ENCODE measurements around the gene XK. TPM values are rescaled to one million over a fixed set of nuclear protein-coding genes. Genes with fewer than 3 reads are reported as not detected.

The XK gene, protein sequence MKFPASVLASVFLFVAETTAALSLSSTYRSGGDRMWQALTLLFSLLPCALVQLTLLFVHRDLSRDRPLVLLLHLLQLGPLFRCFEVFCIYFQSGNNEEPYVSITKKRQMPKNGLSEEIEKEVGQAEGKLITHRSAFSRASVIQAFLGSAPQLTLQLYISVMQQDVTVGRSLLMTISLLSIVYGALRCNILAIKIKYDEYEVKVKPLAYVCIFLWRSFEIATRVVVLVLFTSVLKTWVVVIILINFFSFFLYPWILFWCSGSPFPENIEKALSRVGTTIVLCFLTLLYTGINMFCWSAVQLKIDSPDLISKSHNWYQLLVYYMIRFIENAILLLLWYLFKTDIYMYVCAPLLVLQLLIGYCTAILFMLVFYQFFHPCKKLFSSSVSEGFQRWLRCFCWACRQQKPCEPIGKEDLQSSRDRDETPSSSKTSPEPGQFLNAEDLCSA
- 0.08 TPM for total RNA-seq (2013)
- polyA plus RNA-seq (under 1 TPM in 1 of 3 donors, not detected in 2; 0.05 TPM), polyA minus RNA-seq (0.08 TPM in 1 of 2 replicates, not detected in the other), total RNA-seq (0 to 0.70 (median 0.08) reads per million in 11 experiments)

DNA sequence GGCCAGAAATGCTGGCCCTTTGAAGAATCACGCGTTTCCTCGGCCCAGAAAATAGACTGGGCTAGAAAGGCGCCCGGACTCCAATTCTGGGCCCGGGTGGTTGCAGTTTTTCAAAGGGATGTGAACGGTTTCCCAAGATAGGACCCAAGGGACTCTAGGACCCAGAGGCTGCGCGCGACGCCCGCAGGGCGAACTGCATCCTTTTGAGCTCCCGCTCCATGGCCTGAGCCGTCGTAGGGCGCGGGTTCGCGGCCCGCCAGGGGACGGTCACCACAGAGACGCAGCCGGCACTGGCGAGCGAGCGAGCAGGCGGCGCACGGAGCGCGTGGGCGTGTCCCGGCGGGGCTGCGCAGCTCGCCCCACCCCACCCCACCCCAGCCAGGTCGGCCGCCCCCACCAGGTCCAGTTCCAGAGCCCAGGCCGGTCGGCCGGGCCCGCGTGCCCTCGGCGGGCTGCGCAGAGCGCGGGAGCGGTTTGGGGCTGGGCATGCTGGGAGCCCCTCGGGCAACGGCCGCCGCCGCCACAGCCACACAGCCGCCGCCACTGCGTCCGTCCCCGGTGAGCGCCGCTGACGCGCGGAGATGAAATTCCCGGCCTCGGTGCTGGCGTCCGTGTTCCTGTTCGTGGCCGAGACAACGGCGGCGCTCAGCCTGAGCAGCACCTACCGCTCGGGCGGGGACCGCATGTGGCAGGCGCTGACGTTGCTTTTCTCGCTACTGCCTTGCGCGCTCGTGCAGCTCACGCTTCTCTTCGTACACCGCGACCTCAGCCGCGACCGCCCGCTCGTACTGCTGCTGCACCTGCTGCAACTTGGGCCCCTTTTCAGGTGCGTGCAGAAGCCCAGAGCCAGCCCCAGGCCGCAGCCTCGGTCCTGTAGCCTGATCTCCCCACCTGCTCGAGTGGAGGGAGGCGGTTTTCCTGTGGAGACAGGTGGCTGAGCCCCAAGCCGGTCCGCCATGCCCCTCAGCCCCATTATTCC lies at the start of gene XK:
Gene XK (plus strand): TSS at position 411 of the 979 bp plus-strand sequence. CDS start 171 bp downstream, at position 582.
- Histone ChIP-seq H3K27me3 (ENCODE audit: control insufficient read depth in 2 of 2, insufficient read depth in 2 of 2, low read length in 2 of 2) (peaks cover 4 to 10% of the 10 kb centered on the region in 2 donors), H4K20me1 (ENCODE audit: insufficient read depth, low read length) (no peaks in the 10 kb centered on the region), H3K9ac (ENCODE audit: insufficient read depth, low read length, poor library complexity, severe bottlenecking) (peak within 1 kb of the TSS; percentile 30), H3K4me1 (ENCODE audit: control insufficient read depth in 1 of 2, insufficient read depth in 2 of 2, low read length in 2 of 2) (peaks cover 6 to 8% of the 10 kb centered on the region in 2 donors), H3K79me2 (ENCODE audit: insufficient read depth, low read length) (no peaks in the 10 kb centered on the region), H3K27ac (ENCODE audit: low read depth in 1 of 2, low read length in 2 of 2) (no peak within 1 kb of the TSS), H3K4me2 (replicated peaks; ENCODE audit: extremely low read depth, low read length, poor library complexity, severe bottlenecking) (peak within 1 kb of the TSS; percentile 68), H2AFZ (ENCODE audit: insufficient read depth, low read depth, low read length, poor library complexity, severe bottlenecking) (peak within 1 kb of the TSS; percentile 55), H3K4me3 (replicated peaks in 1 of 3; ENCODE audit: low read depth in 2 of 3, low read length in 3 of 3) (peak within 1 kb of the TSS; percentile 19 to 59 (median 21)), H3K36me3 (replicated peaks in 1 of 2; ENCODE audit: control insufficient read depth in 1 of 2, insufficient read depth in 2 of 2, low read length in 2 of 2) (no peaks in the 10 kb centered on the region), H3K9me3 (replicated peaks in 1 of 2; ENCODE audit: control insufficient read depth in 1 of 2, insufficient read depth in 1 of 2, low read length in 2 of 2) (no peaks in the 10 kb centered on the region)
- intact Hi-C loops (cut with micrococcal nuclease): no loop called here
- Mint-ChIP-seq H3K9me3 (peaks cover 0 to 4% (median 0%) of the 10 kb centered on the region in 7 donors), H3K27me3 (ENCODE audit: low read depth in 3 of 3) (peaks cover 6 to 19% (median 18%) of the 10 kb centered on the region in 3 donors), H3K4me1 (peaks cover 6% of the 10 kb centered on the region), H3K36me3 (no peaks in the 10 kb centered on the region), H3K4me3 (peak within 1 kb of the TSS; percentile 70 to 87), H3K27ac (peak within 1 kb of the TSS in 1 of 7 donors; percentile 8)
- DNase-seq: peak; percentile 2 to 32 (median 11)
- TF ChIP-seq, protein P1, sequence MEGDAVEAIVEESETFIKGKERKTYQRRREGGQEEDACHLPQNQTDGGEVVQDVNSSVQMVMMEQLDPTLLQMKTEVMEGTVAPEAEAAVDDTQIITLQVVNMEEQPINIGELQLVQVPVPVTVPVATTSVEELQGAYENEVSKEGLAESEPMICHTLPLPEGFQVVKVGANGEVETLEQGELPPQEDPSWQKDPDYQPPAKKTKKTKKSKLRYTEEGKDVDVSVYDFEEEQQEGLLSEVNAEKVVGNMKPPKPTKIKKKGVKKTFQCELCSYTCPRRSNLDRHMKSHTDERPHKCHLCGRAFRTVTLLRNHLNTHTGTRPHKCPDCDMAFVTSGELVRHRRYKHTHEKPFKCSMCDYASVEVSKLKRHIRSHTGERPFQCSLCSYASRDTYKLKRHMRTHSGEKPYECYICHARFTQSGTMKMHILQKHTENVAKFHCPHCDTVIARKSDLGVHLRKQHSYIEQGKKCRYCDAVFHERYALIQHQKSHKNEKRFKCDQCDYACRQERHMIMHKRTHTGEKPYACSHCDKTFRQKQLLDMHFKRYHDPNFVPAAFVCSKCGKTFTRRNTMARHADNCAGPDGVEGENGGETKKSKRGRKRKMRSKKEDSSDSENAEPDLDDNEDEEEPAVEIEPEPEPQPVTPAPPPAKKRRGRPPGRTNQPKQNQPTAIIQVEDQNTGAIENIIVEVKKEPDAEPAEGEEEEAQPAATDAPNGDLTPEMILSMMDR (IDR thresholded peaks at IDR 0.05): no peak
- 2% methylated on average over 79 of the region's 100 CpGs for WGBS (ENCODE audit: insufficient coverage)

DNA sequence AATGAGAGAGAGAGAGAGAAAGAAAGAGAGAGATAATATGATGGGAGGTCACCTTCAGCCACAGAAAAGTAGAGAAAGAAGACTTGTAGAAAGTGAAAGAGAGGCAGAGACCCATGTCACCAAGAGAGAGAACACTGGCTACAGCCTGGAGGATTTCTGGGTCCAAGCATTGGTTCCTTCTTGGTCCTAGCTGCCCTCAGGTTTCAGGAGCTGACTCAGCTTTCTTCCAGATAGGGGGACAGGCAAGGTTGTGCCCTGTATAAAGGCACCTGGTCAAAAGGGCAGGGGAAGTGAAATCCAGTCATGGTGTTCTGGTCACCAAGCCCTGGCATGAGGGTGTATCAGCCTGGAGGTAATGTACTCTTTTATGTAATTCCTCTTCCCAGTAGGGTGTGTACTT lies 47.5 kb upstream of the XK start:
- no peak for DNase-seq
- H3K27ac ChIP-seq (ENCODE audit: low read depth in 1 of 2, low read length in 2 of 2): no peak overlapping the region
- no peaks in the 10 kb centered on the region for H3K4me1 ChIP-seq (ENCODE audit: control insufficient read depth in 1 of 2, insufficient read depth in 2 of 2, low read length in 2 of 2)
- no peak overlapping the region for H2AFZ ChIP-seq (ENCODE audit: insufficient read depth, low read depth, low read length, poor library complexity, severe bottlenecking)
- H3K27me3 Mint-ChIP-seq (ENCODE audit: low read depth in 3 of 3): peaks cover 0 to 1% (median 0%) of the 10 kb centered on the region in 3 donors
- no peak overlapping the region for H3K27ac Mint-ChIP-seq
- H3K36me3 Mint-ChIP-seq: no peaks in the 10 kb centered on the region
- no peaks in the 10 kb centered on the region for H3K36me3 ChIP-seq (replicated peaks in 1 of 2; ENCODE audit: control insufficient read depth in 1 of 2, insufficient read depth in 2 of 2, low read length in 2 of 2)
- H3K9me3 ChIP-seq (replicated peaks in 1 of 2; ENCODE audit: control insufficient read depth in 1 of 2, insufficient read depth in 1 of 2, low read length in 2 of 2): no peaks in the 10 kb centered on the region
- no peak overlapping the region for H3K9ac ChIP-seq (ENCODE audit: insufficient read depth, low read length, poor library complexity, severe bottlenecking)
- peaks cover 0 to 15% (median 6%) of the 10 kb centered on the region in 7 donors for H3K9me3 Mint-ChIP-seq
- no peak overlapping the region for H3K4me3 Mint-ChIP-seq
- no peaks in the 10 kb centered on the region for H4K20me1 ChIP-seq (ENCODE audit: insufficient read depth, low read length)
- H3K4me3 ChIP-seq (replicated peaks in 1 of 3; ENCODE audit: low read depth in 2 of 3, low read length in 3 of 3): no peak overlapping the region
- no peak overlapping the region for H3K4me2 ChIP-seq (replicated peaks; ENCODE audit: extremely low read depth, low read length, poor library complexity, severe bottlenecking)
- H3K79me2 ChIP-seq (ENCODE audit: insufficient read depth, low read length): no peaks in the 10 kb centered on the region
- TF ChIP-seq, protein P1 (IDR thresholded peaks at IDR 0.05): no peak
- H3K4me1 Mint-ChIP-seq: no peaks in the 10 kb centered on the region
- intact Hi-C loops (cut with micrococcal nuclease): no loop called here
- H3K27me3 ChIP-seq (ENCODE audit: control insufficient read depth in 2 of 2, insufficient read depth in 2 of 2, low read length in 2 of 2): no peaks in the 10 kb centered on the region
